HCT116 (cell line): ENCODE measurements around the gene MSI2. TPM values are rescaled to one million over a fixed set of nuclear protein-coding genes. Genes with fewer than 3 reads are reported as not detected.

ENCODE experiments used
- ATAC-seq: fragments of 200-7000 bp; cut with Tn5 transposase; 2 replicates; pipeline ENCODE4 v1.9.1; 2020; ENCODE audit warnings: mild to moderate bottlenecking, moderate library complexity
- BruUV-seq: library from RNA; stranded (reverse); fragments of 400-500 nt; replicated peaks from 2 replicates; lab custom pipeline; 2021; lab: Mats Ljungman, UMichigan
- CTCF ChIA-PET: fragments of 300-600 bp; sonication (Branson Sonifier 250); formaldehyde crosslinking; loops from one replicate; lab custom pipeline; 2021; ENCODE audit warnings: antibody characterized with exemption; lab: Charles Lee
- POLR2A ChIA-PET: fragments of 300-600, 350-600 bp; sonication (Branson Sonifier 250); formaldehyde crosslinking; loops from one replicate; lab custom pipeline; 2021; ENCODE audit warnings: antibody characterized with exemption; lab: Charles Lee
- RAD21 ChIA-PET, 2 experiments: fragments of 300-600 bp; sonication (Branson Sonifier 250); formaldehyde crosslinking; loops; one replicate each; lab custom pipeline; 2023; ENCODE audit warnings: low total read pairs in 2 of 2; ENCODE audit not compliant: uncharacterized antibody in 2 of 2, unreplicated experiment in 2 of 2, low non-redundant PET in 1 of 2; lab: Charles Lee
- DNase-seq: peaks from one replicate; pipeline ENCODE4 v3.0.0-alpha.2; 2010; ENCODE audit warnings: low read depth, low spot score
- H2AFZ ChIP-seq: fragments of 200-600 bp; shearing (Covaris generic), sonication (generic); 2 replicates; pipeline ENCODE4 v1.6.1; 2017; ENCODE audit warnings: low read depth, mixed run types, mixed read lengths, antibody characterized with exemption, low read length; ENCODE audit not compliant: poor library complexity, severe bottlenecking
- H3K27ac ChIP-seq: 2 replicates; pipeline ENCODE4 v1.5.1; 2012; ENCODE audit warnings: low read depth, low read length
- H3K27me3 ChIP-seq: fragments of 200-600 bp; sonication (generic); 2 replicates; pipeline ENCODE4 v1.6.1; 2016; ENCODE audit warnings: mixed run types, low read length, mixed read lengths; ENCODE audit not compliant: insufficient read depth
- H3K36me3 ChIP-seq, 2 experiments: fragments of 200-500 bp in 1 of 2; fragments of 200-600 bp in 1 of 2; sonication (Bioruptor generic) in 1 of 2; sonication (generic) in 1 of 2; 2 replicates each; pipeline versions ENCODE4 v1.5.1 to v1.6.1; 2014 to 2016; ENCODE audit warnings: low read length in 2 of 2, inconsistent platforms in 1 of 2, mixed read lengths in 1 of 2, mixed run types in 1 of 2; ENCODE audit not compliant: insufficient read depth in 2 of 2, control insufficient read depth in 1 of 2
- H3K4me1 ChIP-seq, 2 experiments: fragments of 200-600 bp in 1 of 2; sonication (generic) in 1 of 2; 2 replicates each; pipeline versions ENCODE4 v1.5.1 to v1.6.1; 2012 to 2017; ENCODE audit warnings: low read length in 2 of 2, inconsistent platforms in 1 of 2, mild to moderate bottlenecking in 1 of 2, mixed read lengths in 1 of 2, mixed run types in 1 of 2, moderate library complexity in 1 of 2; ENCODE audit not compliant: insufficient read depth in 2 of 2, control insufficient read depth in 1 of 2
- H3K4me2 ChIP-seq: fragments of 200-600 bp; sonication (generic); 2 replicates; pipeline ENCODE4 v1.6.1; 2017; ENCODE audit warnings: mixed run types, low read length, mixed read lengths
- H3K4me3 ChIP-seq, 2 experiments: fragments of 200-600 bp in 1 of 2; sonication (generic) in 1 of 2; replicated peaks in 1 of 2; 2 replicates each; pipeline ENCODE4 v1.5.1; 2011 to 2016; ENCODE audit warnings: low read length in 2 of 2, control low read depth in 1 of 2, low read depth in 1 of 2, mild to moderate bottlenecking in 1 of 2, mixed read lengths in 1 of 2, mixed run types in 1 of 2
- H3K79me2 ChIP-seq: fragments of 200-600 bp; sonication (generic); 2 replicates; pipeline ENCODE4 v1.6.1; 2017; ENCODE audit warnings: mild to moderate bottlenecking, mixed run types, low read length, moderate library complexity, mixed read lengths; ENCODE audit not compliant: insufficient read depth
- H3K9ac ChIP-seq: fragments of 200-600 bp; sonication (generic); 2 replicates; pipeline ENCODE4 v1.6.1; 2016; ENCODE audit warnings: low read length, mixed read lengths
- H3K9me2 ChIP-seq: fragments of 200-600 bp; sonication (generic), shearing (Covaris generic); 2 replicates; pipeline ENCODE4 v1.6.1; 2017; ENCODE audit warnings: mixed run types, mild to moderate bottlenecking, moderate library complexity; ENCODE audit not compliant: insufficient read depth
- H3K9me3 ChIP-seq, 2 experiments: fragments of 200-500 bp in 1 of 2; fragments of 200-600 bp in 1 of 2; sonication (Bioruptor generic) in 1 of 2; sonication (generic) in 1 of 2; 2 replicates each; pipeline ENCODE4 v1.6.1; 2014 to 2017; ENCODE audit warnings: low read length in 2 of 2, mixed read lengths in 2 of 2, inconsistent platforms in 1 of 2, low read depth in 1 of 2, mild to moderate bottlenecking in 1 of 2, mixed run types in 1 of 2, moderate library complexity in 1 of 2; ENCODE audit not compliant: control insufficient read depth in 1 of 2, insufficient read depth in 1 of 2
- H4K20me1 ChIP-seq: fragments of 200-600 bp; sonication (generic), shearing (Covaris generic); 2 replicates; pipeline ENCODE4 v1.6.1; 2017; ENCODE audit warnings: mixed run types, mild to moderate bottlenecking, moderate library complexity; ENCODE audit not compliant: insufficient read depth
- ATF3 ChIP-seq: IDR thresholded peaks from 2 replicates; pipeline ENCODE4 v1.6.1; 2012
- CBX3 ChIP-seq: IDR thresholded peaks from 2 replicates; pipeline ENCODE4 v1.6.1; 2012; ENCODE audit warnings: low read depth
- CEBPB ChIP-seq: IDR thresholded peaks from 2 replicates; pipeline ENCODE4 v1.6.1; 2012; ENCODE audit warnings: low read depth
- CTCF ChIP-seq, 3 experiments: fragments of 200-600 bp in 1 of 3; sonication (generic) in 1 of 3; IDR thresholded peaks in 2 of 3; conservative IDR thresholded peaks in 1 of 3; 2 replicates each; pipeline ENCODE4 v1.5.1; 2012 to 2017; ENCODE audit warnings: low read depth in 2 of 3, low read length in 2 of 3, antibody characterized with exemption in 1 of 3, borderline replicate concordance in 1 of 3, control low read depth in 1 of 3, mild to moderate bottlenecking in 1 of 3, mixed read lengths in 1 of 3, mixed run types in 1 of 3, moderate library complexity in 1 of 3; ENCODE audit not compliant: insufficient read depth in 1 of 3
- ELF1 ChIP-seq: IDR thresholded peaks from 2 replicates; pipeline ENCODE4 v1.6.1; 2012; ENCODE audit warnings: low read depth, borderline replicate concordance
- EZH2 ChIP-seq: fragments of 200-600 bp; sonication (generic); IDR thresholded peaks from 2 replicates; pipeline ENCODE4 v1.6.1; 2017; ENCODE audit warnings: antibody characterized with exemption, mixed run types
- EZH2phosphoT487 ChIP-seq: fragments of 200-600 bp; IDR thresholded peaks from 2 replicates; pipeline ENCODE4 v1.6.1; 2018; ENCODE audit warnings: antibody characterized with exemption, borderline replicate concordance
- MAX ChIP-seq: IDR thresholded peaks from 2 replicates; pipeline ENCODE4 v1.6.1; 2012
- RAD21 ChIP-seq: IDR thresholded peaks from 2 replicates; pipeline ENCODE4 v1.6.1; 2012; ENCODE audit warnings: low read depth, mild to moderate bottlenecking
- SIN3A ChIP-seq: IDR thresholded peaks from 2 replicates; pipeline ENCODE4 v1.6.1; 2012; ENCODE audit warnings: low read depth
- SRF ChIP-seq: IDR thresholded peaks from 2 replicates; pipeline ENCODE4 v1.6.1; 2012; ENCODE audit warnings: low read depth
- TCF7L2 ChIP-seq: IDR thresholded peaks from 2 replicates; pipeline ENCODE4 v1.7.0; 2011; ENCODE audit warnings: borderline replicate concordance, inconsistent platforms; ENCODE audit not compliant: insufficient read depth, insufficient read length; ENCODE audit errors: extremely low read depth
- YY1 ChIP-seq: IDR thresholded peaks from 2 replicates; pipeline ENCODE4 v1.6.1; 2011; ENCODE audit warnings: low read length, low read depth, moderate library complexity, mild to moderate bottlenecking; ENCODE audit not compliant: insufficient replicate concordance; ENCODE audit errors: extremely low read depth
- ZBTB33 ChIP-seq: IDR thresholded peaks from 2 replicates; pipeline ENCODE4 v1.6.1; 2011; ENCODE audit warnings: mild to moderate bottlenecking, low read length, moderate library complexity; ENCODE audit not compliant: insufficient replicate concordance; ENCODE audit errors: extremely low read depth
- intact Hi-C: fragments of 100-400 bp; cut with micrococcal nuclease; formaldehyde crosslinking; loops from 2 replicates; pipeline ENCODE4 v1.10.0; 2022
- total RNA-seq: library from RNA; stranded (reverse); gene quantifications from one replicate; pipeline ENCODE4 v1.2.1, GENCODE V29; 2021; ENCODE audit not compliant: unreplicated experiment

The MSI2 gene
- total RNA-seq, 1 experiment from 2014 or later, result 137 TPM

- Histone ChIP-seq H2AFZ (no peak overlapping the region), H3K4me1 (peaks cover 3 to 15% of the 10 kb centered on the region in 2 experiments; a peak in 3 of 4 replicates), H3K4me2 (no peak overlapping the region), H3K36me3 (peaks cover 0 to 3% of the 10 kb centered on the region in 2 experiments; a peak in 1 of 4 replicates), H3K9me3 (no peaks in the 10 kb centered on the region), H3K79me2 (no peaks in the 10 kb centered on the region)
- no peak for DNase-seq
- ATAC-seq, result no peak
- TF ChIP-seq YY1, result no peak
- TF ChIP-seq ATF3, result no peak
- TF ChIP-seq ELF1, result no peak
- no peak for TF ChIP-seq EZH2phosphoT487
- no peak for TF ChIP-seq CBX3
- no peak for TF ChIP-seq SRF
- no peak for TF ChIP-seq CTCF (IDR thresholded peaks at IDR 0.05 in 2 of 3, conservative IDR thresholded peaks at IDR 0.05 in 1 of 3; ENCODE audit: borderline replicate concordance in 1 of 3, insufficient read depth in 1 of 3, low read depth in 2 of 3, low read length in 2 of 3)
- TF ChIP-seq CEBPB, result no peak
- TF ChIP-seq RAD21, result no peak
- no peak for TF ChIP-seq MAX
- TF ChIP-seq EZH2, result no peak
- no peak for TF ChIP-seq TCF7L2
- TF ChIP-seq SIN3A, result no peak
- no peak for TF ChIP-seq ZBTB33
- TF ChIP-seq, all 23 proteins: peak for 0
- Histone ChIP-seq H3K9ac (no peak overlapping the region), H3K27ac (no peak overlapping the region), H3K9me2 (no peaks in the 10 kb centered on the region), H3K27me3 (no peaks in the 10 kb centered on the region), H3K4me3 (no peak overlapping the region), H4K20me1 (no peaks in the 10 kb centered on the region)
- intact Hi-C loops, result no loop called here
- ChIA-PET CTCF (no interaction called here), RAD21 (no interaction called here), POLR2A (no interaction called here)
- BruUV-seq, result no TSS peak
Observed at GRCh38 chr17:57653279-57653678, 397.0 kb downstream of the MSI2 start.
